HepG2 (cell line): ENCODE results near the gene CCDC57. TPM values are rescaled to one million over a fixed set of nuclear protein-coding genes. Genes with fewer than 3 reads are reported as not detected.

Experiments used
- CAMTA2 ChIP-seq: sonication (generic); formaldehyde crosslinking; IDR thresholded peaks from 2 replicates; pipeline ENCODE4 v1.4.0; 2020; ENCODE audit warnings: mild to moderate bottlenecking, missing genetic modification reagents, borderline replicate concordance
- KLF9 ChIP-seq: IDR thresholded peaks from 2 replicates; pipeline ENCODE4 v1.6.1; 2016; ENCODE audit warnings: low read depth
- MIER3 ChIP-seq: IDR thresholded peaks from 2 replicates; pipeline ENCODE4 v1.6.1; 2016; ENCODE audit warnings: missing compliant biosample characterization, borderline replicate concordance
- PAF1 ChIP-seq: IDR thresholded peaks from 2 replicates; pipeline ENCODE4 v1.6.1; 2016; ENCODE audit warnings: missing genetic modification reagents, missing compliant biosample characterization
- PREB ChIP-seq: sonication (generic); formaldehyde crosslinking; IDR thresholded peaks from 2 replicates; pipeline ENCODE4 v1.4.0; 2020; ENCODE audit warnings: missing genetic modification reagents
- WIZ ChIP-seq: sonication (generic); formaldehyde crosslinking; IDR thresholded peaks from 2 replicates; pipeline ENCODE4 v1.5.1; 2020; ENCODE audit warnings: mild to moderate bottlenecking, missing genetic modification reagents
- ZFY ChIP-seq: sonication (generic); formaldehyde crosslinking; IDR thresholded peaks from 2 replicates; pipeline ENCODE4 v1.4.0; 2020; ENCODE audit warnings: missing genetic modification reagents
- ZNF713 ChIP-seq: sonication (generic); formaldehyde crosslinking; IDR thresholded peaks from 2 replicates; pipeline ENCODE4 v1.4.0; 2020; ENCODE audit warnings: mild to moderate bottlenecking, missing genetic modification reagents
- ZNF775 ChIP-seq: sonication (generic); formaldehyde crosslinking; IDR thresholded peaks from 2 replicates; pipeline ENCODE4 v1.4.0; 2020; ENCODE audit warnings: missing genetic modification reagents, mild to moderate bottlenecking, moderate library complexity, borderline replicate concordance
- polyA plus RNA-seq, 8 experiments: library from polyadenylated mRNA; depleted of rRNA in 3 of 8; stranded (reverse) in 7 of 8; unstranded in 1 of 8; fragments of >200 nt; fragmentation: Illumina TruSeq in 4 of 8; extraction: Trizol in 4 of 8; gene quantifications; 2 replicates each; pipeline versions ENCODE4 v1.2.1 to v1.2.3, GENCODE V29; 2011 to 2016; ENCODE audit warnings: low read depth in 4 of 8, missing spikeins in 1 of 8, mixed read lengths in 1 of 8; ENCODE audit not compliant: insufficient read depth in 1 of 8
- total RNA-seq, 5 experiments: library from RNA; depleted of rRNA; stranded (reverse); fragments of >200 nt; fragmentation: Illumina TruSeq; extraction: Trizol; gene quantifications; 2 replicates each; pipeline ENCODE4 v1.2.3, GENCODE V29; 2016; ENCODE audit warnings: low read depth in 1 of 5
- TF ChIP-seq, protein P1 (sequence below): sonication (generic); formaldehyde crosslinking; IDR thresholded peaks from 2 replicates; pipeline ENCODE4 v1.5.0; 2020; ENCODE audit warnings: missing genetic modification reagents

CCDC57 gene
- total and polyA plus RNA-seq, 2 of the 13 experiments (the other 11 are each of a cell fraction or from before 2014, with no cell fraction given), result 59.3 to 59.9 TPM

DNA sequence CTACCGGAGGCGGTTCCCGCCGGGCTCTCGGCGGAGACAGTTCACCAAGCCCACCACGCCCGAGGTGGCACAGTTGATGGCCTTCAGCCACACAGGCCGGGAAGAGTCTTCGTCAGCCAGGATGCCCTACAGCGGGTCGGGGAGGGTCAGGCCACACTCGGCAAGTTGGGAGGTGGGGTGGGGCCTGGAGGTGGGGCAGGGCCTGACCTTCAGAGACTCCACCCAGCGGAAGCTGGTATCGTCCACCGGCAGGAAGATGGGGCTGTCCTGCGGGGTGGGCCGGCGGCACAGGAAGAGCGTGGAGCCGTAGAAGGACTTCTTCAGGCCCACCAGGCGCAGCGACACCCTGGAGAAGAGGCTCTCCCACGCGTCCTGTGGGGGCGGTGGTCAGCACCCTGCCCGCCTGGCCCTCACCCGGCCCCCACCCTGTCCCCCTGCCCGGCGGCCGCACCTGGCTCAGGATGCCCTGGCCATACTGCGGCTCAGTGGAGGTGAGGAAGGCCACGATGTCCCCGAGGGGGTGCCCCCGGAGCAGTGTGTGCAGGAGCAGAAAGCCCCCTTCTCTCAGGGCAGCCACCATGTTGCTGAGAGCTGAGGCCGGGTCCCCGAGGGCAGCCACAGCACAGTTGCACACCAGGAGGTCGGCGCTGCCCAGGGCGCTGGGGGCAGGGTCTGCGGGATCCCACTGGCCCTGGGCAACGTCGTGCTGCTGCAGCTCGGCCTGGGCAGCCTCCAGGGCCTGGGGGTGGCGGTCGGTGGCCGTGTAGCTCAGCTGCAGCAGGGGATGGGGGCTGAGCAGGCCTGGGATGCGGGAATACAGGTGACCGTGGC, 127.4 kb downstream of the CCDC57 start (continued):
- TF ChIP-seq PREB (CRISPR knock-in tag), result no peak
- TF ChIP-seq ZFY, result 0 out of 2 replicates have a peak, but pooled peaks have one; percentile 2
- TF ChIP-seq CAMTA2 (CRISPR knock-in tag), result no peak
- TF ChIP-seq ZNF713 (CRISPR knock-in tag), result no peak
- no peak for TF ChIP-seq KLF9
- TF ChIP-seq ZNF775, result no peak
- no peak for TF ChIP-seq WIZ
- TF ChIP-seq, protein P1, sequence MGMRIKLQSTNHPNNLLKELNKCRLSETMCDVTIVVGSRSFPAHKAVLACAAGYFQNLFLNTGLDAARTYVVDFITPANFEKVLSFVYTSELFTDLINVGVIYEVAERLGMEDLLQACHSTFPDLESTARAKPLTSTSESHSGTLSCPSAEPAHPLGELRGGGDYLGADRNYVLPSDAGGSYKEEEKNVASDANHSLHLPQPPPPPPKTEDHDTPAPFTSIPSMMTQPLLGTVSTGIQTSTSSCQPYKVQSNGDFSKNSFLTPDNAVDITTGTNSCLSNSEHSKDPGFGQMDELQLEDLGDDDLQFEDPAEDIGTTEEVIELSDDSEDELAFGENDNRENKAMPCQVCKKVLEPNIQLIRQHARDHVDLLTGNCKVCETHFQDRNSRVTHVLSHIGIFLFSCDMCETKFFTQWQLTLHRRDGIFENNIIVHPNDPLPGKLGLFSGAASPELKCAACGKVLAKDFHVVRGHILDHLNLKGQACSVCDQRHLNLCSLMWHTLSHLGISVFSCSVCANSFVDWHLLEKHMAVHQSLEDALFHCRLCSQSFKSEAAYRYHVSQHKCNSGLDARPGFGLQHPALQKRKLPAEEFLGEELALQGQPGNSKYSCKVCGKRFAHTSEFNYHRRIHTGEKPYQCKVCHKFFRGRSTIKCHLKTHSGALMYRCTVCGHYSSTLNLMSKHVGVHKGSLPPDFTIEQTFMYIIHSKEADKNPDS (CRISPR knock-in tag), result no peak
- no peak for TF ChIP-seq MIER3 (CRISPR knock-in tag)
- TF ChIP-seq PAF1, result peak; percentile 24; the same call in 1 of the 2 replicates
